T-helper 1 cell (primary cell): ENCODE data around the gene ASCL2.

Experiments used
- DNase-seq, 5 donors: peaks; one replicate each; pipeline ENCODE4 v3.0.0-alpha.2; 2012 to 2020

Gene ASCL2

GRCh38 chr11:2271327-2272227, 1.2 kb upstream of the ASCL2 start:
- no peak for DNase-seq

- DNase-seq = no peak
Measured at GRCh38 chr11:2271077-2271326, 614 bp upstream of the ASCL2 start.

DNA sequence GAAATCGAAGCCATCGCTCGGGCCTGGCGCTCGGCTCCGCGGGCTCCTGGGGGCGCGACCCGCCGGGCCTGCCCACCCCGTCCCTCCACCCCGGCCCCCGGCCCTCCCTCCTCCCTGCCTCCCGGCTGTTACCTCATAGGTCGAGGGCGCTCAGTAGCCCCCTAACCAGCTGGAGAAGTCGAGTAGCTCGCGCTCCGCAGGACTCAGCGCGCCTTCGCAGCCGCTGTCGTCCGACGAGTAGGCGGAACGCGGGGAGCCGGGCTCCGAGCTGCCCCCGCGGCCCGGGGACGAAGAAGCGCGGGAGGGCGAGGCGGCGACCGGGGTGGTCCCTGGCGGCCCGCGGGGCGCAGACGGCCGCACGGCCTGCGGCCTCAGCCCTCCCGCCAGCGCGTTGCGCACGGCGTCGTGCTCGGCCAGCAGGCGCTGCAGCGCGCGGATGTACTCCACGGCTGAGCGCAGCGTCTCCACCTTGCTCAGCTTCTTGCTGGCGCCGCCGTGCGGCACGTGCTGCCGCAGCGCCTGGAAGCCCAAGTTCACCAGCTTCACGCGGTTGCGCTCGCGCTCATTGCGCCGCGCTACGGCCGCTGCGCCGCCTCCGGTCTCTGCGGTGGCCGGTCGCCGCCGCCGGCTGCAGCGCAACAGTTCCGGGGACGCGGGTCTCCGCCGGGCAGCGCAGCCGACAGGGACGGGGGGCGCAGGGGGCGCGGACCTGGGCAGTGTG, 627 bp downstream of the ASCL2 start:
- peak in 1 of 5 donors; percentile 74 for DNase-seq

- peak in 1 of 5 donors; percentile 62 for DNase-seq
Measured at GRCh38 chr11:2268729-2269600, 1.4 kb downstream of the ASCL2 start.

DNA sequence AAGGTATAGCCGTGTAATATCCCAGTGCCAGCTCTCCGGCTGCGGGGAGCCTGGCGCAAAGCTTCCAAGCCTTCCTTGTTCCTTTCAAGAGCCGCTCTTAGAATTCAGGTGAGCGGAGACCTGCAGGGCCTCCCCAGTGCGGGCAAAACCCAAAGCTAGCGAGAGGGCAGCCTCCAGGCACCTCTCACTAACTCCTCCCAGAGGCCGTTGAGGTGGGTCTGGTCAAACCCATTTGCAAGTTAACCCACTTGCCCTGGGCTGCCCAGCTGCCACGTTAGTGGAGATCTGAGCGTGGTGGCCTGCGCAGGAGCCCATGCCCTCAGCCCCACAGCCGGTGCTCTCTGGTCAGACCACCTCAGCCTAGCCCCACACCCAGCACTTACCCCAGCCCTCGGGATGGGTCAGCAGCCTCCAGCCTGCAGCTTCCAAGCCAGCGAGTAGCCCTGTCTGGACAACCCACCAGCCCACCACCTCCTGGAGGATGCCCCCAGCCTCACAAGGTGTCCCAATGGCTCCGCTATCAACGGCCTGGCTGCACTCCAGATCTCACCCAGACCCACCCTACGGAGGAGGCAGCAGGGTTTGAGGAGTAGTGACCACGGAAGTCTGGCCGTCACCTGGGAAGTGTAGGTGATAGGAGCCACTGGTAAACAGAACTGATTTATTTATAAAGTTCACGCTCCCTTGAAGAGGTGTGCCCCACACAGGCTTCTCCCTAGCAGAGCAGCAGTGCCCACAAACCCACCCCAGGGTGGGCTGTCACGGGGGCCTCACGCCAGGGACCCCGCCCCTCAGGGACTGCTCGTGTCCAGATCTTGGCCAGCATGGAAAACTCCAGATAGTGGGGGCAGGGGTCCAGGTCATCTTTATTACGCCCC, 2.3 kb downstream of the ASCL2 start:
- no peak for DNase-seq

DNA sequence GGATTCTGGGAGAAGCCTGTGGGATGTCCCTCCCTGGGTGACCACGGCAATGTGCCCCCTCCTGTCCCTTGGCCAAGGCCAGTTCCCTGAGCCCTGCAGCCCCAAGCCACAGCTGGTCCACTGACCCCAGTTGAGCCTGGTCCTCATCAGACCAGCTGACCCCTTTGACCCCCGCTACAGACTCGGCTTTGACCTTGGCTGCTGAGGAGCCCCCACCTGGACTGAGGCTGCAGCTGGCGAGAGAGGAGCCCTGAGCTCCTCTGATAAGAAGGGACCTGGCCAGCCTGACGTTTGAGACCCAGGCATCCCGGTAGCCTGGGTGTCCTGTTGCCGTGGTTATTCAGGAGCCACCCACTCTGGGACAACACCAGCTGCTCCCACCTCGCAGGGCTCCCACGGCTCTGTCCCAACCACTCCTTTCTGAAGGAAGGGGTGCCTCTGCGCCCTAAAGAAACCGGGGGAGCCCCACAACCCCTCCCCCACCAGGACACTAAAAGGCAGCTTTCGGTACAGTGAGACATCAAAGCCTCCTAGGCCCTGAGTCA, 3.0 kb downstream of the ASCL2 start:
- DNase-seq = no peak

DNA sequence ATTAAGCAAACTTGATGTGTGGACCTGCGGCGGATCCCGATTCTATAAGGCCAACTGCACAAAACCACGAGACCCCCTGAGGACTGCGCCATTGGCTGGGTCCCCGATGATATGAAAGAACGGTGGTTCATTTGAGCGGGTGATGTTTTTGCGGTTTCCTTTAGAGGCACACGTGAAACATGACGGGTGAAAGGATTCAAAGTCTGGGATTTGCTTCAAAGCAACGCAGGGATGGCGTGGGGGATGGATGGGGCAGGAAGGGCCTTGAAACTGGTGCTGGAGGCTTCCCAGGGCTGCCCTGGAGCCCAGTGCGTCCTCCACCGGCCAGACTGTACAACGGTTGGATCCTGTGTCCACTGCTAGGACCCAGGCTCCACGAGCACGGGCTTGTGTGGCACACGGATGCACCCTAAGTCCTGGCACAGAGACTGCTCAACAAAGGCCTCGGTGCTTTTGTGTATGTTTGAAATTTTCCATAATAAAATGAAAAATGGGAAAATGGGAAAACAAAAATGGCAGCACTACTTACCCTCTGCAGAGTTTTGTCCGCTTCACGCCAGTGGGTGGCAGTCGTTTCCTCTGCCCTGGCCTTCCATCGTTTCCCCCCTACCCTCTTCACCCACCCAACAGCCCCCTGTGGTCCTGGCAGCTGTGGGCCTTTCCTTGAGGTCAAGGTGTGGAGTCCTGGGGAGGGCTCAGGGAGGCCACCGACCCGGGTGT, 3.6 kb downstream of the ASCL2 start:
- DNase-seq = no peak

- no peak for DNase-seq
Measured at GRCh38 chr11:2265854-2266585, 4.4 kb downstream of the ASCL2 start.

- DNase-seq = peak in 1 of 5 donors; percentile 61
Measured at GRCh38 chr11:2265396-2265795, 5.0 kb downstream of the ASCL2 start.

- no peak for DNase-seq
Measured at GRCh38 chr11:2264366-2265053, 5.9 kb downstream of the ASCL2 start.

GRCh38 chr11:2263724-2264360, 6.5 kb downstream of the ASCL2 start:
- DNase-seq = no peak

DNA sequence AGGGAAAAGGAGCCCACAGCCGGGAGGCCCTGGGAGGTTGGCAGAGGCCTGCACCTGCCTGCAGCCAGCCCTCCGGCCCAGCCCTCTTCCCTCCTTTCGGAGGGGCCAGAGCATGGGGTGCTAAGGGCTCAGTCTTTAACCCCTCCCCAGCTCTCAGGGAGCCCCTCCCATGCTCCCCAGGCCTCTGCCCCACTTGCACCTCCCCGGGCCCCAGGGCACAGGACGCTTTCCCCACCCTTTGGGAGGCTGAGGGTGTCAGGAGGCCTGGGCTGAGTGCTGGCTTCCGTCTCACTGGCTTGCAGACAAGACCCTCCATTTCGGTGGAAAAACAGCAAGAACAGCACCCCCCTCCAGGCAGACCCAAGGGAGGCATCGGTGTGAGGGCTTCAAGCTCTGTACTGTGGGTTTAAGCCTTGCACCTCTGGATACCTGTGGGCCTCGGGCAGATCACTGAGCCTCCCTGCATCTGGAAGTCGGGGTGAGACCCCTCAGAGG, 7.3 kb downstream of the ASCL2 start:
- no peak for DNase-seq

DNA sequence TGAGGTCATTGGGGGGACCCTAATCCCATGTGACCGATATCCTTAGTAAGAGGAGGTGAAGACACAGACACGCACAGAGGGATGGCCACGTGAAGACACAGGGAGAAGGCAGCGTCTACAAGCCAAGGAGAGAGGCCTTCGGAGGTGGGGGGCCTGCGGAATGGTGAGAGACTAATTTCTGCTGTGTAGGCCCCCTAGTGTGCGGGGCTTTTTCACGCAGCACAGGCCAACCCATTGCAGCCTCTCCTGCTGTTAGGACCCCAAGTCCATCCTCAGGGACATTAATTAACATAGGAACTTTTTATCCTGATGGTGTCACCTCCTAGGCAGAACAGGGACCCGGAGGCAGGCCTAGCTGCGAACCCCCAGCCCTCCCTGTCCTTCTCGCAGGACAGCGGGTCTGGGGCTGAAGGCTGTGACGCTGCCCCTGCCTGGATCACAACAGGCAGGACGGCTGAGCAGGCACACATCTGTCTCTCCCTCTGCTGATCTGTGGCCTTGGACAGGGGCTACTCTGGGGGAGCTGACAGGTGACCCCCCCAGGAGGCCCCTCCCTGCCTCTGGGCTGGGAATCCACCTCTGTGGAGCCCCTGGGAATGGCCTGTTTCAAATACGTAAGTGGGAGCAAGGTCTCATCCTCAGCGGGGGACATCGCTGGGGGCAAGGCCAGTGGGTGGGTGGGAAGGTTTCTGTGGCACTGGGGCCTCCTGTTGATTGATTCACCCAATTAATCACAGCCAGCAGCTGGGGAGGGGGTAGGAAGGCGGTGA, 7.9 kb downstream of the ASCL2 start:
- no peak for DNase-seq

GRCh38 chr11:2261436-2262230, 8.8 kb downstream of the ASCL2 start:
- no peak for DNase-seq

DNA sequence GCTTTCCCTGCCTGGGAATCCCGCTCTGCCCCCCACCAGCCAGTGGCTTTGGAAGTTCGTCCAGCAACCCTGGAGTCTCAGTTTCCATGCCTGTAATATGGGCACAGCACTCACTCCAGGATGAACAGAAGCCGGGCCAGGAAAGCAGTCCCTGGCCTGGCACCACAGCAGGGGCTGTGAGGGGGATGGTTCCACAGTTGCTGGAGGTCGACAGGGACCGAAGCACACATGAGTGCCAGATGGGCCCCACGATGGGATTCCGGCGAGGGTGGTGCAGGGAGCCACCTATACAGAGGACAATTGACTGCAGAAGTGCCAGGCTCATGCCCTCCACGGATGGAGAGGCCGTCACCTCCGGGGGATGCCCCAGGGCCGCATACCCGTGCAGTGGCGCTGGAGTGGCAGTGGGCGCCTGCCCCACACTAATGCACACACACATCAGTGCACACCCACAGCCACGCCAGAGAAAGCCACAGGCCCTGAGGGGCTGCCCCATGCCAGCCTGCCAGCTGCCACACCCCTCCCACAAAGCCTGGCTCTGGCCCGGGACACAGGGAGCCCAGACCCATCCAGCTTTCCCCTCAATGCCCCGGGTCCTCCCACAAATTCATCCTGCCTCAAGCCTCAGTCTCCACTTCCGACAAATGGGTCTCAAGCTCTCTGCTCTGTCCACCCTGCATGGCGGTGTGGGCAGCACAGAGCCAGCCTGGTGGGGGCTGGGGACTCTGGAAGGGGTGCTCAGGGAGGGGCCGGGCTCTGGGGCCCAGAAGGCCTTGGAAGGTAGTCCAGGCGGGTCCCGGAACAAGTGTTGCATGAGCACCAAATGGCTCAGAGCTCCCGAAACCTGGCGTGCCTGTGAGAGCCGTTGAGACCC, 9.7 kb downstream of the ASCL2 start:
- DNase-seq = no peak

GRCh38 chr11:2259897-2260451, 10.4 kb downstream of the ASCL2 start:
- no peak for DNase-seq
